Measurements from ENCODE around the gene BICDL1.
A peak's percentile ranks its signal among the peaks of the same experiment; 100 is the strongest.

The BICDL1 gene

GRCh38 chr12:120103044-120103338, 114.0 kb downstream of the BICDL1 start:
- DNase-seq: no peak

GRCh38 chr12:120103371-120103770, 114.3 kb downstream of the BICDL1 start:
- DNase-seq: no peak

DNA sequence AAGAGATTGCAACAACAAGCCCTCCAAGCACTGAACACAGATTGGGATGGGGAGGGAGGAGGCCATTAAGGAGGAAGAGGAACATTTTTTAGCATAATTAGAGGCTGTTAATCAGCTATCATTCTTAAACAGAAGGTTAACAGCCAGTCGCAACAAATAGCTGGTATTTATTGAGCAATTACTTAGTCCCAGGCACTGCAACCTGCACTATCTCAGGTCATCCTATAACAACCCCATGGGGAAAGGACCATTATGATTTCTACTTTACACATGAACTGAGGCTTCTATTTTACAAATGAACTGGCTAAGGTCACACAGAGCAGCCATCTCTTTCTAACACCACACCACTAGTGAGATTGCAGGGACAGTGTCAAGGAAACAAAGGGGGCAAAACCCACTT, 117.1 kb downstream of the BICDL1 start:
- DNase-seq: no peak

- DNase-seq: no peak
These were observed 120.7 kb downstream of the BICDL1 start for GRCh38 chr12:120109570-120110267.

DNA sequence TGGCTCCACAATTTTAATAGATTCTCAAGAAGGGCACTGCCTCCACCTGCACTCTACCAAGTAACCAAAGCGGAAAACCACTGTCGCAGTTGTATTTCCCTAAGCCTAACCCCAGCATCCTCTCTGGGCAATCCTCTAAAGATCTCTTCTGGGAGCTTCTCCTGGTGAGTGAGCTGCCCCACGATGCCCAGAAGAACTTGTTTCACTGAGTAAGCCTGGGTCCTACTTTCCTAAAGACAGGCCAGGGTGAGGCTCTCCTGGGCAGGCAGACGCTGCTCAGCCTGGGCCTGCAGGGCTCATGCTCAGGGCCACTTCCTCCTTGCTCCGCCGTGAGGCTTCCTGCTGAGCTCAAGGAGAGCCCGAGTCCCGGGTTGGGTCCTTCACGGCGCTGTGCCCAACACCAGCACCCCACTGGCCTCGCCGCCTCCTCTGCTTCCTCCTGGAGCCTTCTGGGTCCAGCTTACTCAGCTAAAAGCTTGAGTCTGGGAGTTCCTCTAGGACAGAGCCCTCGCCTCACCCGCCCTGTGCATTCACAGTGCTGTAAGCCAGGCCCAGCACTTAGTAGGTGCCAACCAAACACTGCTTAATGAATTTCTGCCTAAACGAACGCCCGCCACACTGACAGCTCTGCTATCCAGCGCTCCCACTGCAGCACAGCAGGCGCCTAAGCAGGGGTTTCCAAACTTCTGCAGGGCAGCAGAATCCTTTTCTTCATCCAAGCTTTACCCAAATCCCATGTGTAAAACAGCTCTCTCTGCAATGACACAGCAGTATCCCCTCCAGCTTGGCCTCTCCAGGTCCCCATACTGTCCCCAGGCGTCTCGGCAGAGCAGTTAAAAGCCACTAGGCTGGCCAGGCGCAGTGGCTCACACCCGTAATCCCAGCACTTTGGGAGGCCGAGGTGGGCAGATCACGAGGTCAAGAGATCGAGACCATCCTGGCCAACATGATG, 121.8 kb downstream of the BICDL1 start:
- DNase-seq: peak; percentile 58 to 70

GRCh38 chr12:120115066-120115465, 126.0 kb downstream of the BICDL1 start:
- no peak for DNase-seq

DNA sequence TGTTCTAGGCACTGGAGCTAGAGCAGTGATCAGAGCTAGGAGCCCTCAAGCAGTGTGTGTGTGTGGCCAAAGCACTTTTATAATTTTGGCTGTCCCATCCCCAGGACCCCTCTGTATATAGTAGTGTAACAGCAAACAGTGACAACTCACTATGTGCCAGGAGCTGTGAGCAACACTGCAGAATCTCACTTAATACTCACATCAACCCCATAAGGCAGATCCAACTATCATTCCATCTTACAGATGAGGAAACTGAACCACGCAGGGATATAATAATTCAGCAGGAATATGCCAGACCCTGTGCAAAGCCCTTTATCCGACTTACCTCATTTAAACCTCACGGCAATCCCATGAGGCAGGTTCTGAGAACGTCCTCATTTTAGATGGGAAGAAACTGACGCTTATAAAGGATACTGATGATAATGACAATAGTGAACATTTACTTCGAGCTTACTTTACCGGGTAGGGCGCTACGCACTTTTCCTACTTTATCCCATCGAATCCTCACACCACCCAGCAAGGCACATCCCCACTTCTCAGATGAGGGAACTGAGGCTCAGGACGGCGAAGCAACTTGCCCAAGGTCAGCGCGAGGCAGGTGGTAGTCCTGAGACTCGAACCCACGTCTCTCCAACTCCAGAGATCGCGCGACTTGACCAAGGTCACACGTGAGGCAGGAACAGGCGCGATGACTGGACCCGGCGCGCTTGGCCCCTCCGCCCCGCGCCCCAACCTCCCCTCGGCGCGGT, 126.8 kb downstream of the BICDL1 start:
- peak in 1 of 2 donors; percentile 39 for DNase-seq

GRCh38 chr12:120116441-120116791, 127.4 kb downstream of the BICDL1 start, which contains the start of gene RAB35:
Gene RAB35 (minus strand): TSS chr12:120116753. CDS start chr12:120116650, 103 bp downstream.
- no peak for DNase-seq

GRCh38 chr12:120116792-120117651, 128.0 kb downstream of the BICDL1 start:
- DNase-seq: peak; percentile 96 to 97

GRCh38 chr12:120117961-120118320, 128.9 kb downstream of the BICDL1 start:
- DNase-seq: no peak

DNA sequence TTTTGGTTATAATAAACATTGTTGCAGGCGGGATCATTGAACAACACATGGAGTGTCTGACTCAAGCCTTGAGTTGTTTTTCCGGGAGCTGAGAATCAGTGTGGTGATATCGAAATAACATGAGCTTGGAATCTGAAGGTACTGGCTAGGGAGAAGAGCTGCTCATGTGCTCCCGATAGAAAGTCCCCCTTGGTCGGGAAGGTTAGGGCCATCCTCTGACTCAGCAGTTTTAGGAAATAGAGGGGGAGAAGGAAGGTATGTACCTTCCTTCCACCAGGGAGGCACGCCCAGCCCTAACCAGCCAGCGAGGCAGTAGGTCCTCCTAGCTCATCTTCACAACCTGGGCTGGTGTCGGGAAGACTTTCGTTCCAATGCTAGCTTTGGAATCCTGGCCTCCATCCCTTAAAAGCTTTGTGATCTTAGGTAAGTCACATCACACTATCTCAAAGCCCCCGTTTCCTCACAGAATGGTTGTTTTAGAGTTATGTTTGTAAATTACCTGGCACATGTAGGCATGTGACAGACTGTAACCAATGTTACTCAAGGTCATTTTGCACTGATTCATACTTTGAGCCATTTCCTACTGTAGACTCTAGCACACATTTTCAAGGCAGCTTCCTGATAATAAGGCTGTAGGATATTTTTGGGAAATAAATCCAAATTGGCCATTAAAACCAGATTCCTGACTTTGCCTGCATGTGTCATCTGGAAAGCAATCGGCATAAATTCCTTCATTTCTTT, 129.5 kb downstream of the BICDL1 start:
- DNase-seq: no peak

DNA sequence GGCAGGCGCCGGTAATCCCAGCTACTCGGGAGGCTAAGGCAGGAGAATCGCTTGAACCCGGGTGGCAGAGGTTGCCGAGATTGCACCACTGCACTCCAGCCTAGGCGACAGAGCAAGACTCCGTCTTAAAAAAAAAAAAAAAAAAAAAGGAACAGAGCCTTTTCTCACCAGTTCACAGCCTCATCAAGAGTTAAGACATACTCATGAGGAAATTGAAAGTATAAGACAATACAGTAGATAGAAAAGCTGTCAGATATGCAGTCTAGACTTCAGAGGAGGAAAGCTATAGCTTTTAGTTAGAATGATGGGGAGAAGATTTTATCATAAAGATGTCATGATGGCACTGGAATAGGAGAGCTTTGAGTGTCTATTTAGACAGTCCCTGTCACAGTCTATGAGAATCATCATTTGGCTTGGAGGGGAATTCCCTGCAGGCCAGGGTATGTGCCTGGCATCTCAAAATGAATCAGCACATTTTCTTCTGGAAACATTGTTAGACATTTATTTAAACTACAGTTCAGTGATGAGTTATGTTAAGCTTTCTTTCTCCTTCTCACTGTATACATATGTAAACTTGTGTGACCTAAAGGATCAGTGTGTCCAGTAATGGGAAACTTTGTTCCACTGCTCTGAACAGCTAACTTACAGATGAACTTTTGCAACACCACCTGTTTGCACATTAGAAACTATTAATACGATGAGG, 130.4 kb downstream of the BICDL1 start:
- peak in 1 of 2 donors; percentile 36 for DNase-seq

- DNase-seq: no peak
These were observed 132.3 kb downstream of the BICDL1 start for GRCh38 chr12:120121343-120121742.

DNA sequence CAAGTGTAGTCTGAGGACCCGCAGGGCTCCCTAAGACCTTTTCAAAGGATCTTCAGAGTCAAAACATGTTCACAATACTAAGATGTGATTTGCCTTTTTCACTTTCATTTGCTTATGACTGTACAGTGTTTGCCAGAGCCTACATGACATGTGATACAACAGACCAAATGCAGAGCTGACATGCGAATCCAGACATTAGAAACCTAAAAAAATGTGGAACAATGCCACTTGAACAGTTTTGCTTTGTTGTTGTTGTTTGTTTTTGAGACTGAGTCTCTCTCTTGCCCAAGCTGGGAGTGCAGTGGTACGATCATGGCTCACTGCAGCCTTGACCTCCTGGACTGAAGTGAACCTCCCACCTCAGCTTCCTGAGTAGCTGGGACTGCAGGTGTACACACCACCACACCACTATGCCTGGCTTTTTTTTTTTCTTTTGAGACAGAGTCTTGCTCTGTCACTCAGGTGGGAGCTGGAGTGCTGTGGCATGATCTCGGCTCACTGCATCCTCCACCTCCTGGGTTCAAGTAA, 132.8 kb downstream of the BICDL1 start:
- DNase-seq: peak in 1 of 2 donors; percentile 21

DNA sequence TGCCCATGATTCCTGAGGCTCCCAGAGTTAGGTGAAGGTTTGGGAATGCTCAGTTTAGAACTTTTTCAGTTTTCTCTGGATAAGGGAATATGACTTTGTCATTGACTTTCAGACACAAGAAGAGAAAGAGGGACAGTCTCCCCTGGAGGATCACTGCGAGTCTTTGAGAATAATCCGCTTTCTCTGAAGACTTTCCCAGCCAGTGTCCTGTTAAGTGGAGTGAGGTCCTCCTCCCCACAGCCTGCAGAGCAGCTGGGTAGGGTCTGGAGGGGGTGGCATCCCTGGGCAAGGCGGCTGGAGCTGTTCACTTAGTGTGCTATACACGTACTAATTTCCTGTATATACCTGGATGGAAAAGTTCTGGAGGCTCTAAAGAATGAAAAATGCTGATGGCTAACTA, 136.0 kb downstream of the BICDL1 start:
- DNase-seq: no peak

DNA sequence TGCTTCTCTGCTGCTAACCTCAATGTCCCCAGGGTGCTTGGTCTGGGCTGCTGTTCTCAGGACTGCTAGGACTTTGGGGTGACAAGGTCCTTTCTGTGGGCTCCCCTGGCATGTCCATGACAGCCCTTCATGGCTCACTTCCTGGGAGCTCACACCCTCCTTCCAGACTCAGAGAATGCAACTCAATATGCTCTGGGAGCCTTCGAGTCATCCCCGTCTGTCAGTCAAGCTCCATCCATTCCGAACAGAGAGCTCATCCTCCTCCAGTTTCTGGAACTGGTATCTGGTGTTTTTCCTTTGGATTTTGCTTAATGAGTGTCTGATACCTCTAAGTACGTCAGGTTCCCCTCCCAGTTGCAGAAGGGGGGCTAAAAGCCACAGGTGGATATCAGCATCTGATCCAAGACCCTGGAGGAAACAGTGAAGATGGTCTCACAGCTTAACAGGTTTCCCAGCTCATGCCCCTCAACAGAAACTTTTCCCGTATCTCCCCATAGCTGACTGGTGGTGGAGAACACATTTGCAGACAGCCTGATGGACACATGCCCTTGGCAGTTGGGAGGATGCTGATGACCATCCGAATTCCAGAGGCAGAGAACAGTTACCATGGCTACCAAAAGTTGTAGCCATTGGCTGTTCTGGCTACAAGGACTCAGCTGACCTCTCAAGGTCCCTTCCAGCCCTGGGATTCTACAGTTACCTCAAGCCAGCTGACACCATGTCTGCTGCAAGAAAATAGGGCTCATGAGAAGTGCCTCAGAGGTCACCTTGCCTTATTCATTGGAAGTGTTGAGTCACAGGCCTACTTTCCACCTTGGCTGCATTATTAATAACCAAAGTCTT, 137.0 kb downstream of the BICDL1 start:
- DNase-seq: no peak

DNA sequence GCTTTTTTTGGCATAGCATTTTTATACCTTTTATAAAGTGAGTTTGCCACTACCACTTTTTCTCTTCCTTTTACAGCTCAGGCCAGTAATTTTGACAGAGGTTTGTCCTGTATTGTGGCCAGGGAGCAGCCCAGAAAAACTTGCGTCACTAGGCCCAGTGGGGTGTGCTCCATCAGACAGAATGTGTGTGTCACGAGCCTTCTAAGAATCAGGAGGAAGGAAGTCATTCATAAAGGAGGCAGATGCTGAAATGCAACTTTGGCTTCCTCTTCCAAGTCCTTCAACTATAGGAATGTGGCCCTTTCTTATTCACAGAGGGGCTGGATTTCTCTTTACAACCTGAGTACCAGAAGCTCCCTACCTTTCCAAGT, 137.6 kb downstream of the BICDL1 start:
- DNase-seq: peak in 1 of 2 donors; percentile 53

- DNase-seq: no peak
These were observed 141.0 kb downstream of the BICDL1 start for GRCh38 chr12:120130011-120130410.

DNA sequence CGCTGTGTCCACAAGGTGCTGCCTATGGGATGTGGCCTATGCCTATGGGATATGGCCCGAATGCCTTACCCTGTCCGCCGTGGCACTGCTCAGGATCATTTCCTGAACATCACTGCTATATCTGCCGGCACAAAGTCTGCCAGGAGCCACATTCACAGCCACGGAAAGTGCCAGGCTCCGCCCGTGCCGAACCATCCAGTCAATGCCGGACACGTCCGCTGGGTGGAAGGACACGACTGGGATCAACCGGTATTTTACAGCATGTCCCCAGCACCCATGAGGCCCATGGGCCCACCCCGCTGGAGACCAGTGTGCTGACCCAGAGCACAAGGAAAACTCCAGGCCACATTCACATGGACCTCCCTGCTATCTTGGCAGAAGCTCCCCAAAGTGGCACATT, 142.1 kb downstream of the BICDL1 start:
- no peak for DNase-seq

Data from CD4-positive, alpha-beta T cell treated with Interferon alpha-2 for 1 hour (primary cell).